Peyer's patch (tissue), 4 donors: ENCODE data around the gene C2orf72.

Experiments used
- CTCF ChIP-seq, 6 experiments: fragments of 450-650 bp in 4 of 6; fragments of 200-600 bp in 2 of 6; sonication (generic) in 1 of 6; IDR thresholded peaks; one replicate each; pipeline ENCODE4 v1.5.1; 2017 to 2019; ENCODE audit warnings: antibody characterized with exemption in 6 of 6, mild to moderate bottlenecking in 3 of 6, moderate library complexity in 1 of 6
- POLR2A ChIP-seq, 2 donors: fragments of 450-650 bp; IDR thresholded peaks; one replicate each; pipeline ENCODE4 v1.5.1; 2017; ENCODE audit warnings: antibody characterized with exemption in 2 of 2, mild to moderate bottlenecking in 2 of 2, moderate library complexity in 2 of 2

- peak; percentile 70 to 96 (median 89) for TF ChIP-seq CTCF (IDR thresholded peaks at IDR 0.05)
- TF ChIP-seq POLR2A (IDR thresholded peaks at IDR 0.05), result no peak
Observed at GRCh38 chr2:231052494-231053451, 15.4 kb downstream of the C2orf72 start.
